Tibial artery (tissue), 4 donors: ENCODE results near the gene ZP2.
A peak's percentile ranks its signal among the peaks of the same experiment; 100 is the strongest.
"Not testable (repeated sequence)": the region's sequence is repeated elsewhere in the genome, so short reads cannot be mapped to it uniquely, and the experiment has no call there.

ENCODE experiments used
- DNase-seq, 2 donors: peaks; one replicate each; pipeline ENCODE4 v3.0.0-alpha.2; 2019
- H3K27ac ChIP-seq, 2 donors: fragments of 200-600 bp; sonication (generic) in 1 of 2; 1 replicate in 1 of 2; 2 replicates in 1 of 2; pipeline ENCODE4 v1.5.1; 2018 to 2019; ENCODE audit warnings: mild to moderate bottlenecking in 1 of 2
- H3K27me3 ChIP-seq, 2 donors: fragments of 200-600 bp; sonication (generic) in 1 of 2; one replicate each; pipeline versions ENCODE4 v1.5.1 to v1.6.0; 2016 to 2019
- H3K36me3 ChIP-seq, 3 donors: fragments of 200-600 bp; sonication (generic) in 2 of 3; one replicate each; pipeline ENCODE4 v1.5.1; 2016 to 2019; ENCODE audit warnings: mild to moderate bottlenecking in 2 of 3
- H3K4me1 ChIP-seq, 4 donors: fragments of 200-600 bp; sonication (generic) in 2 of 4; 1 replicate in 3 of 4; 2 replicates in 1 of 4; pipeline ENCODE4 v1.5.1; 2016 to 2019
- H3K4me3 ChIP-seq, 2 donors: fragments of 200-600 bp; sonication (generic) in 1 of 2; 1 replicate in 1 of 2; 2 replicates in 1 of 2; pipeline ENCODE4 v1.5.1; 2018 to 2019; ENCODE audit warnings: mild to moderate bottlenecking in 2 of 2
- H3K9me3 ChIP-seq, 3 donors: fragments of 200-600 bp; sonication (generic) in 1 of 3; one replicate each; pipeline ENCODE4 v1.5.1; 2016 to 2019
- CTCF ChIP-seq, 2 experiments: fragments of 200-600 bp in 1 of 2; fragments of 450-650 bp in 1 of 2; IDR thresholded peaks; one replicate each; pipeline ENCODE4 v1.5.1; 2017 to 2019; ENCODE audit warnings: antibody characterized with exemption in 2 of 2, mild to moderate bottlenecking in 1 of 2, moderate library complexity in 1 of 2
- intact Hi-C: fragments of 100-400 bp; cut with DNase I; formaldehyde crosslinking; loops from one replicate; pipeline ENCODE4 v1.15.0; 2023; ENCODE audit warnings: low total_unique reads

The ZP2 gene

GRCh38 chr16:21175397-21175796, 36.0 kb downstream of the ZP2 start:
- intact Hi-C loops, result no loop called here
- Histone ChIP-seq H3K4me1 (peaks cover 0 to 26% (median 5%) of the 10 kb centered on the region in 4 donors), H3K9me3 (no peaks in the 10 kb centered on the region), H3K36me3 (peaks cover 50 to 88% (median 73%) of the 10 kb centered on the region in 3 donors), H3K4me3 (no peak overlapping the region), H3K27ac (no peak overlapping the region), H3K27me3 (no peaks in the 10 kb centered on the region)
- no peak for DNase-seq
- TF ChIP-seq CTCF (IDR thresholded peaks at IDR 0.05), result no peak

GRCh38 chr16:21172650-21173049, 38.7 kb downstream of the ZP2 start:
- TF ChIP-seq CTCF (IDR thresholded peaks at IDR 0.05), result no peak
- peaks cover 0 to 20% (median 3%) of the 10 kb centered on the region in 4 donors for H3K4me1 ChIP-seq
- intact Hi-C loops, result no loop called here
- H3K27me3 ChIP-seq, result no peaks in the 10 kb centered on the region
- no peak overlapping the region for H3K27ac ChIP-seq
- no peaks in the 10 kb centered on the region for H3K9me3 ChIP-seq
- H3K4me3 ChIP-seq, result no peak overlapping the region
- no peak for DNase-seq
- H3K36me3 ChIP-seq, result peaks cover 51 to 71% (median 63%) of the 10 kb centered on the region in 3 donors

DNA sequence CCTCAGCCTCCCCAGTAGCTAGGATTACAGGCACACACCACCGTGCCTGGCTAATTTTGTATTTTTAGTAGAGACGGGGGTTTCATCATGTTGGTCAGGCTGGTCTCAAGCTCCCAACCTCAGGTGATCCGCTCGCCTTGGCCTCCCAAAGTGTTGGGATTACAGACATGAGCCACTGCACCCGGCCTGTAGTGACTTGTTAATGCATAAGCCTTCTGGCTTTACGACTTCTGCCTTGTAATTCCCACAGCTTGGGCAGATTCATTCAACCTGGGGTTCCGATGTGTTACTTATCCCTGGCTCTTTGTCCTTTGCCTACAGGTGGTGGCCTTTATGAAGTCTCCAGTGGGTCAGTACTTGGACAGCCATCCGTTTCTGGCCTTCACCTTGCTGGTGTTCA, 41.3 kb downstream of the ZP2 start:
- DNase-seq, H3K4me3 ChIP-seq, H3K9me3 ChIP-seq, H3K27me3 ChIP-seq, intact Hi-C loops, H3K27ac ChIP-seq: not testable (repeated sequence)
- Histone ChIP-seq H3K4me1 (peaks cover 0 to 31% (median 11%) of the 10 kb centered on the region in 4 donors), H3K36me3 (peaks cover 62 to 76% (median 72%) of the 10 kb centered on the region in 3 donors)

- no peak for TF ChIP-seq CTCF (IDR thresholded peaks at IDR 0.05)
- intact Hi-C loops, result no loop called here
These were observed 42.0 kb downstream of the ZP2 start for GRCh38 chr16:21169249-21169981.

DNA sequence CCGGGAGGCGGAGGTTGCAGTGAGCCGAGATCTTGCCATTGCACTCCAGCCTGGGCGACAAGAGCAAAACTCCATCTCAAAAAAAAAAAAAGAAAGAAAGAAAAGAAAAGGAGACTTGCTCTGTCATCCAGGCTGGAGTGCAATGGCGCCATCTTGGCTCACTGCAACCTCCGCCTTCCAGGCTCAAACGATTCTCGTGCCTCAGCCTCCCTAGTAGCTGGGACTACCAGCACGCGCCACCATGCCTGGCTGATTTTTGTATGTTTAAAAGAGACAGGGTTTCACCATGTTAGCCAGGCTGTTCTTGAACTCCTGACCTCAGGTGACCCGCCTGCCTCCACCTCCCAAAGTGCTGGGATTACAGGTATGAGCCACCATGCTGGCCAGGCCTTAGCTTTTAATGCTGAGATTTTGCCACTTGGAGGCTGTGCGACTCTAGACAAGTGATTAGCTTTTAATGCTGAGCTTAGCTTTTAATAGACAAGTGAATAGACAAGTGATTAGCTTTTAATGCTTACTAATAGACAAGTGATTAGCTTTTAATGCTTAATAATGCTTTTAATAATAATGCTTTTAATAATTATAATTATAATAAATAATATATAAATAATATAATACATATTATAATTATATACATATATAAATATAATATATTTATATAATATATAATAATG, 43.3 kb downstream of the ZP2 start:
- peaks cover 0 to 51% (median 24%) of the 10 kb centered on the region in 4 donors for H3K4me1 ChIP-seq
- no peaks in the 10 kb centered on the region for H3K9me3 ChIP-seq
- no peak for TF ChIP-seq CTCF (IDR thresholded peaks at IDR 0.05)
- no peak for DNase-seq
- peaks cover 51 to 69% (median 59%) of the 10 kb centered on the region in 3 donors for H3K36me3 ChIP-seq
- intact Hi-C loops, result no loop called here
- H3K27ac ChIP-seq, result no peak overlapping the region
- no peak overlapping the region for H3K4me3 ChIP-seq
- H3K27me3 ChIP-seq, result no peaks in the 10 kb centered on the region

More at GRCh38 chr16:21169249-21169981, 42.0 kb downstream of the ZP2 start:
- no peaks in the 10 kb centered on the region for H3K9me3 ChIP-seq
- H3K27ac ChIP-seq, result no peak overlapping the region
- peaks cover 0 to 38% (median 11%) of the 10 kb centered on the region in 4 donors for H3K4me1 ChIP-seq
- DNase-seq, result no peak
- H3K4me3 ChIP-seq, result no peak overlapping the region
- no peaks in the 10 kb centered on the region for H3K27me3 ChIP-seq
- H3K36me3 ChIP-seq, result peaks cover 59 to 76% (median 72%) of the 10 kb centered on the region in 3 donors

DNA sequence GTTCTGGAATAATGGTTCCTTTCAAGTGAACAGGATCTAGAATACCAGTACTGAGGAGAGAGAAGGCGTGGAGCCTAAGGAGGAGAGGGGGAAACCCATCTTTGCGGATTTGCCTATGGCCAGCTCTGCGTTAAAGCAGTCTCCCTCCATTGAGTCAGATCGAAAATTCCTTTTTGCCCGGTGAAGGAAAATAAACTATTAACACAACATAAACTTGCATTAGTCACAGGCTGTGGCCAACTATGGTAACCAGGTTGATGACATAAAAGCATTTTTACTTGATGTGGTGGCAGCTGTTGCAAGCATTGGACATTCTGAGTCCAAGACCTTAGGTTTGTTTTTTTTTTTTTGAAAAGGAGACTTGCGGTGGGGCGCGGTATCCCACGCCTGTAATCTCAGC, 44.0 kb downstream of the ZP2 start:
- no peaks in the 10 kb centered on the region for H3K27me3 ChIP-seq
- intact Hi-C loops, result no loop called here
- TF ChIP-seq CTCF (IDR thresholded peaks at IDR 0.05), result no peak
- no peak overlapping the region for H3K4me3 ChIP-seq
- DNase-seq, result no peak
- no peaks in the 10 kb centered on the region for H3K9me3 ChIP-seq
- peak overlapping the region in 1 of 2 donors; percentile 6 for H3K27ac ChIP-seq
- peaks cover 0 to 58% (median 28%) of the 10 kb centered on the region in 4 donors for H3K4me1 ChIP-seq
- peaks cover 44 to 62% (median 52%) of the 10 kb centered on the region in 3 donors for H3K36me3 ChIP-seq
